ENCODE results near the gene SLC25A34.
A peak's percentile ranks its signal among the peaks of the same experiment; 100 is the strongest.
"Not testable (repeated sequence)": the region's sequence is repeated elsewhere in the genome, so short reads cannot be mapped to it uniquely, and the experiment has no call there.

Gene SLC25A34

GRCh38 chr1:15736038-15736891 is at the start of gene SLC25A34:
SLC25A34 (plus strand) TSS chr1:15736258; CDS start chr1:15736486, 228 bp downstream.
- DNase-seq, result no peak

DNA sequence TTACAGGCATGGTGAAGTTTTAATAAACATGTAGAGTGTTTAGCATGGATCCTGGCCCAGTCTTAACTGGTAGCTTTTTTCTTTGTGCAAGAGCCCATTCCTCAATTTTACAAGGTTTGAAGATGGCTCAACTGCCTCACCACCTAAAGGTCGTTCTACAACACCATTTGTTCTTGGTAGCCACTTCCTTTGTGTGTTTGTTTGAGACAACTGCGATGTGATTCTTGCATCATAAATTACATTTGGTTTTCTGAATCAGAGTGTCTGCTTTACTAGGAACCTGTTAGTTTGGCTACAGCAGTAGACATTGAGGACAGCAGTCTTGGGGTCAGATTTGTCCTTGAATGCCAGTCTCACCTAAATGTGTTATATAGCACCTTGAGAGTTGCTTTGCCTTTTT is 48.6 kb upstream of the SLC25A34 start:
- no peak for DNase-seq

DNA sequence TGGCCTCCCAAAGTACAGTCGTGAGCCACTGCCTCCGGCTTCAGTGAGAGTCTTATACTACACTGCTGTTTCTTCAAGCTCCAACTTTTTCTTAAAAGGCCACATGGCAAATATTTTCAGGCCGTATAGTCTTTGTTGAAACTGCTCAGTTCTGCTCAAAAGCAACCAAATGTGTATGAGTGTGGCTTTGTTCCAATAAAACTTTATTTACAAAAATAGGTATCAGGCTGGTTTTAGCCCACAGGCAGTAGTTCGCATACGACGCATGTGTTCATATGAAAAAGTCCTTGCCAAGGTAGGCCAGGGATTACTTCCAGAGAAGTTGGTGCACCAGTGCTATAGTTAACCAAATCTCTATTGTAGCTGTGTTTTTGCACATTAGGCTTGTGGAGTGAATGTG is 45.7 kb upstream of the SLC25A34 start:
- DNase-seq, result no peak

DNA sequence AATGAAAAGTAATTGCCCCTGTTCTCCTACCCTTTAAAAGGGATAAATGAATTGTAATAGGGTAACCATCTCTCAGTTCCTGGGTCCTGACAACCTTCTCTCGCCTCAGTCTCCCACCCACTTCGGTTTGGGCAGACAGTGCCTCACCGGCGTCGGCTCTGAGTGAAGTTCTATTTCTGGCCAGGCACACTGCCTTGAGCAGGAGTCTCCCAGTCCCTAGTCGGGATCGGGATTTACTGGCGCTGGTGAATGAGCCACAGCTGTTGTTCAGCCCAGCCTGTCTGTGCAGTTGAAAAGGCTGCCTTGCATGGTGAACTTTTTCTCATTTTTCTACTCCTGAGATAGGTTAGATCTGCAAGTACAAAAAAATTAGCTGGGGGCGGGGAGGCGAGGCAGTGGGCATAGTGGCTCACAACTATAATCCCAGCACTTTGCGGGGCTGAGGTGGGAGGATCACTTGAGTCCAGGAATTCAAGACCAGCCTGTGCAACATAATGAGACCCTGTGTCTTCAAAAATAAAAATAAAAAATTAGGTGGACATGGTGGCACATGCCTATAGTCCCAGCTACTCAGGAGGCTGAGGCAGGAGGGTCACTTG is 44.5 kb upstream of the SLC25A34 start:
- no peak for DNase-seq

DNA sequence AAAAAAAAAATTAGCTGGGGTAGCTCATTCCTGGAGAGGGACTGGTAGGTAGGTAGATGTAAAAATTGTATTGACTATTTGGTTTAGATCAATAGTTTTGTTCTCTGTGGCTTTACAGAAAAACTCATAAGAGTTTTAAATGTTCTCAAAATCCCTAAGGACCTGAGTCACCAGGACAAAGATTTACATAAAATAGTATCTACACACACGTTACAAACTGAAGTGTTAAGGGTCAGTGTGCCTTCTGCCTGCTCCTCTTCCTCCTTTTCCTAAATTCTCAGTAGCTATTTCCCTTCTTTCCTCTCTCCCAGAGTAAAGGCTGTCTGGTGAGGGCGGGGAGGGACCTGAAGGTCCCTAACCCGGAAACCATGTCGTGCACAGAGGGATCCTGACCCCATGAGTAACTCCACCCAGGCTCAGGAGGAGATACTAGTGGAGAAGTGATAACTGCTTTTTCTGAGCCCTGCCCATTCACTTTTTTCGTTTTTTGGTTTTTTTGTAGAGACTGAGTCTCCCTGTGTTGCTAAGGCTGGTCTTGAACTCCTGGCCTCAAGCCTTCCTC is 43.9 kb upstream of the SLC25A34 start:
- DNase-seq, result no peak

DNA sequence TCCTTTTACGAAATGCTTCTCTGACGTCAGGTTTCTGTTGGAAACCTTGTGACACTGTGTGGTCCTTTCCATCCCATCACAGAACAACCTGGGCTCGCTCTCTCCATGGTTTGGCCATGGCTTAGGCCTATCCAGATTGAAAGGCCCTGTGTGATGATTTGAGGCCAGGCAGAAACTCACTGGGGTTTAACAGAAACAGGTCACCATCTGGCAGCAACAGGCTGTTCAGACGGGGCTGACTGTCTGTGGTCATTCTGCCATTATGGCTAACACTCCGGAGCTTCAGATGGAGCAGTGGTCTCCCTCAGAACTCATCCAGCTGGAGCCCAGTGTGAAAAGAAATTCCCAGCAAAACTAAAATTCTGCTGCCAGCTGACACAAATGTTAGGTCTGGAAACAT is 42.7 kb upstream of the SLC25A34 start:
- DNase-seq, result no peak

DNA sequence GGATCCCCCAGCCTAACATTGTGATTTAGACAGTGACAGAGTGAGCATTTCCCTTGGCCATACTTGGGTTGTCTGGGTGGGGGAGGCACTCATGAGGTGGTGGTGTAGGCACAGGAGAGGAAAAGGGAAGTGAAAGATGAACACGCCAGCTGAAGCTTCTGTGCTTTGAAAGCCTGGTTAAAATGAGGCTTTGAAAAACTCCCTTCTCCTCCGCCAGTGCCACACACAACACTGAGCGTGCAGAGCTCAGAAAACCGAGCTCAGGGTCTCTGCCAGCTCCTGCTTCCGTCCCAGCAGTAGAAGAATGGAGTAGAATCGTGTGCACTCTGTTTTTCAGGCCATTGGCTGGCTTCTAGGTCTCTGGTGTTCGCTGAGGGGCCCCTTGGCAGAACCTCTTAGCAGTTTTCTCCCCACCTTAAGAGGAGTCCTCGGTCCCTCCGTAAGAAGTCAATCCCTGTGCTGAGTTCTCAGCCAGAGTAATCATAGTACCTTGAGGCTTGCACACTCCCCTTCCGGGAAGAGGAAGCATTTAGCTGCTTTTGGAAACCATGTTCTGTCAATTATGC is 39.0 kb upstream of the SLC25A34 start:
- DNase-seq, result peak; percentile 45

DNA sequence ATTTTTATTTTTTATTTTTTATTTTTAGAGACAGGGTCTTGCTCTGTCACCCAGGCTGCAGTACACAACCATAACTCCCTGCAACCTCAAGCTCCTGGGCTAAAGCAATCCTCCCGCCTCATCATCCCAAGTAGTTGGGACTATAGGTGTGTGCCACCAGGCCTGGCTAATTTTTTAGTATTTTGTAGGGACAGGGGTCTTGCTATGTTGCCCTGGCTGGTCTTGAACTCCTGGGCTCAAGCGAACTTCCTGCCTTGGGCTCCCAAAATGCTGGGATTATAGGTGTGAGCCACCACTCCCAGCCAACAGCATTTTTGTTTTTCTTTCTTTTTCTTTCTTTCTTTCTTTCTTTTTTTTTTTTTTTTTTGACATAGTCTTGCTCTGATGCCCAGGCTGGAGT is 37.9 kb upstream of the SLC25A34 start:
- DNase-seq, result no peak

DNA sequence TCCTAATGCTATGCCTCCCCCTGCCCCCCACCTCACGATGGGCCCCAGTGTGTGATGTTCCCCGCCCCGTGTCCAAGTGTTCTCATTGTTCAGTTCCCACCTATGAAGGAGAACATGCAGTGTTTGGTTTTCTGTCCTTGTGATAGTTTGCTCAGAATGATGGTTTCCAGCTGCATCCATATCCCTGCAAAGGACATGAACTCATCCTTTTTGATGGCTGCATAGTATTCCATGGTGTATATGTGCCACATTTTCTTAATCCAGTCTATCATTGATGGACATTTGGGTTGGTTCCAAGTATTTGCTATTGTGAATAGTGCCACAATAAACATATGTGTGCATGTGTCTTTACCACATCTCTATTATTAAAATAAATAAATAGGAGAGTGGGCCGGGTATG is 36.7 kb upstream of the SLC25A34 start:
- not testable (repeated sequence) for DNase-seq

DNA sequence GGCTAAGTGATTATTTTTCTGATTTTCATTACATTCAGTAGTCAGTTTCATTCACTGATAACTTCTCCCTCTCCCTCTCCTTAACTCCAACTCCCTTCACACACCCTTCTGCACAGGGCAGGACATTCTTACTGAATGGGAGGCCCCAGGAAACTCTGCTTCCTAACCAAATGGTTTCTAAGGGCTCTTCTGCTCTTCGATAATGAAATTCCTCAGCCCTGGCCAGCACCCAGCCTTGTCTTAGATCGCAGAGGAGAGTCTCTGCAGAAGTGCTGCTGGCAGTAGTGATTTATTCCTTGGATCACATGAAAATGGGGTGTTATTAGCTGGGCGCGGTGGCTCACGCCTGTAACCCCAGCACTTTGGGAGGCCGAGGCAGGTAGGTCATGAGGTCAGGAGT is 35.5 kb upstream of the SLC25A34 start:
- DNase-seq, result no peak

GRCh38 chr1:15701784-15702183 is 34.3 kb upstream of the SLC25A34 start:
- no peak for DNase-seq

DNA sequence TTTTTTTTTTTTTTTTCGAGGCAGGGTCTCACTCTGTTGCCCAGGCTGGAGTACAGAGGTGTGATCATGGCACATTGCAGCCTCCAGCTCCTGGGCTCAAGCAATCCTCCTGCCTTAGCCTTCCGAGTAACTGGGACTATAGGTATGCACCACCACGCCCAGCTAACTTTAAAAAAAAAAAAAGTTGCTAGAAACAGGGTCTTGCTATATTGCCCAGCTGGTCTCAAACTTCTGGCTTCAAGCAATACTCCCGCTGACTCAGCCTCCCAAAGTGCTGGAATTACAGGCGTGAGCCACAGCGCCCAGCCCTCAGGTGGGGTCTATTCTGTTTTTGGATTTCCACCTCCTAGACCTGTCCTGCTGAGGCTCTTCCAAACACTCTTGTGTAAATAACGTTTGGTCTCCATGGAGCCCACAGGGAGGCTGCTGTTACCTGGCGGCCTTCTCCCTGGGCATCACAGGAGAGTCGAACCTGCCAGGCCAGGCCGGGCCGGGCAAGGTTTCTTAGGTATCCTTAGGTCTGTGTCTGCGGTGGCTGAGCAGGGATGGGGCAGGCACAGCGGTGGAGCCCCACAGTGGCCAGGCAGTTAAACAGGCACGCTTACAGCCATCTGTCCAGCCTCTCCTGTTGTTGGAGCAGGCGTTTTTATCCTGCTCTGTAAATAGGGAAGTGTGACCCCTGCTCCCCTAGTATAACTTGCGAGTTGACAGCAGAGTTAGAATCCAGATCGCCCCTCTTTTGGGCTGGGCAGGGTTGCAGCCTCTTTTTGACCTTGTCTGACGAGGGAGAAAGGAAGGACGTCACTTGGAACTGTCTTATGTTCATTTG is 33.1 kb upstream of the SLC25A34 start:
- DNase-seq, result no peak

GRCh38 chr1:15703562-15703961 is 32.5 kb upstream of the SLC25A34 start:
- DNase-seq, result no peak

DNA sequence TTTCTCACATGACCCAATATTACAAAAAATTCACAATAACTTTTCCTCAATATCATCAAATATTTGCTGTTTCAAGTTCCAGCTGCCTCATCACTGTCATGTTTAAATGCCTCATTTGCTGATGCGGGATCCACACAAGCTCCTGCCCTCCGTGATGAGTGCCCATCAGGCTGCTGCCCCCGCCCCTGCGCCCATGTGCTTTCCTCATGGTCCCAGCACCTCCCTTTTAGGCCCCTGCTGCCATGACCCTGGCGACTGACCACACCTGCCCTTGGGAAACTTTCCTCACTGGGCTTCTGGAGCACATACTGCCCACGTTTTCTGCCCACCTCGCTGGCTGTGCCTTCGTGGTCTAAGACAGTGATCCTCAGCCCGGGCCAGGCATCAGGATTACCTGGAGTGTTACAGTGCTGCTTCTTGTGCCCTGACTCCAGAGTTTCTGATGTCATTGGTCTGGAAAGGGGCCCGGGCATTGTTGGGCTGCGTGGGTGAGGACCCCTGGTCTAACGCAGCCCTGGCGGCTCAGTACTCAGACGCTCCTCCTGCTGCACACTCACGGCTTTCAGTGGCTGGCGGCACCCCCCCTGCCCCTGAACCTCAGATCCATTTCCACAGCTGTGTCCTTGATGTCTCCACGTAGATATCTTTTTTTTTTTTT is 31.4 kb upstream of the SLC25A34 start:
- DNase-seq, result no peak

DNA sequence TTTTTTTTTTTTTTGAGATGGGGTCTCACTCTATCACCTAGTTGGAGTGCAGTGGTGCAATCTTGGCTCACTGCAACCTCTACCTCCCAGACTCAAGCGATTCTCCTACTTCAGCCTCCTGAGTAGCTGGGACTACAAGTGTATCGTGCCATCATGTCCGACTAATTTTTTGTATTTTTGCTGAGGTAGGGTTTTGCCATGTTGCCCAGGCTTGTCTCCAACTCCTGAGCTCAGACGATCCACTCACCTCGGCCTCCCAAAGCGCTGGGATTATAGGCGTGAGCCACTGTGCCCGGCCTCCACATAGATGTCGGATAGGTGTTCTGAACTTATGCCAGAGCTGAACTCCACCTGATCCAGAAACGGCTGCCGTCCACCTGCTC is 30.9 kb upstream of the SLC25A34 start:
- DNase-seq, result no peak

DNA sequence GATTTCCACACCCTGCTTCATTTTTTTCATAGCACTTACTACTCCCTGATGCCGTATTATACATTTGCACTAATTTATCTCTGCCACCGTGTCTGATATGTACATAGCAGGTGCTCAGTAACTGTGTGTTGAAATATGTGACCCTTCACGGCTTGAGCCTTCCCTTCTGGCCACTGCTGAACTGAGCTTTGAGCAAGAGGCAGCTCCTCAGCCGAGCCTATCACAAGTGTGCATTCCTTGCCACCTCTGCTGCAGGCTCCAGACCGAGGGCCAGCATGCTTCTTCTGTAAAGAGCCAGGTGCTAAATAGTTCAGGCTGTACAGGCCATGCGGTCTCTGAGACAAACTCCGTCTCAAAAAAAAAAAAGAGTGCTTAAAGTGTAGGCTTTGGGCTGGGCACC is 29.3 kb upstream of the SLC25A34 start:
- no peak for DNase-seq

DNA sequence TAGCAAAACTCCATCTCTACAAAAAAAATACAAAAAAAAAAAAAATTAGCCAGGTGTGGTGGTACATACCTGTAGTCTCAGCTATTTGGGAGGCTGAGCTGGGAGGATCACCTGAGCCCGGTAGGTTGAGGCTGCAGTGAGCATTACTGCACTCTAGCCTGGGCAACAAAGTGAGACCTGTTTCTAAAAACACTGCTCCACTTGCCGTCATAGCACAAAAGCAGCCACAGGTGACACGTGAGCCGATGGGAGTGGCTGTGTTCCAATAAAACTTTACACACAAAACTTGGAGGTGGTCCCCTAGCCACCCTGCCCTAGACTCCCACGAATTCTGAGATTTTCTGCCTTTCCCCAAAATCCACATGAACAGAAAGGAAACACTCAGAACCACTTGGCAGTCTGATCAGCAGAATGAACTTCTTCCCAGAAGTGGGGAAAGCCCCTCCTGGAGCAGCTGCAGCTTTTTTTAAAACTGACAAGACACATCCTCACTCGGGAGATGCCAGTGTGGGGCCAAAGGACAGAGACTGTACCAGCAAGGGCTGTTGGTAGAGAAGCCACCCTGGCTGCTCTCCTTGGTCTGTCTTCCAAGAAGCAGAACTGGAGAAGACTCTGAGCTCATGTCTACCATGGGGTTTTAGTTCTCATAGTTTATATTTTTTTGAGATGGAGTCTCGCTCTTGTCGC is 28.7 kb upstream of the SLC25A34 start:
- no peak for DNase-seq

DNA sequence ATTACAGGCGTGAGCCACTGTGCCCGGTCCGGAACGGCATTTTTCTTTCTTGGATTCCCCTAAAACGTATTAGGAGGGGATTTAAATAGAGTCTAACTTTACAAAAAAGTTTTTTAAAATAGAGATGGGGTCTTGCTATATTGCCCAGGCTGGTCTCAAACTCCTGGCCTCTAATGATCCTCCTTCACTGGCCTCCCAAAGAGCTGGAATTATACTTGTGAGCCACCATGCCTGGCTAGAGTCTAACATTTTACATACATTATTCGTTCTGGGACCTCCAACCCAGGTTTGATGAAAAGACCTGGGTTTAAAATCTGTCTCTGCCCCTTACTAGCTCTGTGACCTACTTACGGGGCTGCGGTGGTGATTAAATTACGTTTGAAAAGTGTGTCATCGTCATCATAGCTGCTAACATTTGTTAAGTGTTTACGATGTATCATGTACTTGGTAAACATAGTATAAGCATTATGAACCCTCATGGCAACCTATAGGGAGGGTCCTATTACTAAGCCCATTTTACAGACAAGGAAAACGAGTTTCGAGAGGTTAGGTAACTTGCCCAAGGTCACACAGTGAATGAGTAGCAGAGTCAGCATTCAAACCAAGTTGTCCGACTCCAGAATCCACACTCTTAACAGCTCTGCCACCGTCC is 27.4 kb upstream of the SLC25A34 start:
- no peak for DNase-seq

DNA sequence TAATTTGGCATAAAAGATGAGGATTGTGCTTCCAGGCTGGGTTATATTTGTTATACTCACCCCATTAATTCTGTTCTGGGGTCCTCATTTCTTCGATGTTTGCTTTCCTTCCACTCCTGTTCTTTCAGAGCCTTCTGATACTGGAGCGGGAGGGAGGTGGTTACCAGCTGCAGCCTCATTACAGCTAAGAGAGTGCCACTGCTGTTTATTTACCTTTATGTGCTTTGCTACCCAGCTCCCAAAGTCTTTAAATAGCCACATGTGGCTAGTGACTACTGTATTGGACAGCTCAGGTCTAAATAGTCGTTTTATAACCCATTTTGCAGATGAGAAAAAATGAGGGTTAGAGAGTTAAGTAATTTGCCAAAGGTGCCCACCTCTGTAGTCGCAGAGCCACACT is 26.8 kb upstream of the SLC25A34 start:
- no peak for DNase-seq

GRCh38 chr1:15712168-15712567 is 23.9 kb upstream of the SLC25A34 start:
- no peak for DNase-seq

GRCh38 chr1:15714406-15715136 is 21.5 kb upstream of the SLC25A34 start:
- no peak for DNase-seq
